Measurements from ENCODE around the gene TRMT2A. TPM values are rescaled to one million over a fixed set of nuclear protein-coding genes. Genes with fewer than 3 reads are reported as not detected.

TRMT2A gene
- total RNA-seq, 2 experiments from 2014 or later, result 97.5 to 118 TPM

- H3K27ac ChIP-seq (ENCODE audit: low read depth, low read length, poor library complexity, severe bottlenecking), result no peak overlapping the region
- POLR2A ChIA-PET, result no interaction called here
Observed at GRCh38 chr22:20114506-20115475, 2.2 kb downstream of the TRMT2A start.

GRCh38 chr22:20113551-20114310, 3.3 kb downstream of the TRMT2A start:
- Histone ChIP-seq H3K9me2 (ENCODE audit: insufficient read depth, low read length) (no peaks in the 10 kb centered on the region), H2AFZ (ENCODE audit: low read length) (no peak overlapping the region), H3K79me2 (ENCODE audit: insufficient read depth, low read depth, low read length) (peaks cover 31% of the 10 kb centered on the region), H3K4me3 (ENCODE audit: low read depth, low read length, poor library complexity, severe bottlenecking) (no peak overlapping the region), H3K4me2 (ENCODE audit: low read length) (no peak overlapping the region), H3K27ac (ENCODE audit: low read depth, low read length, poor library complexity, severe bottlenecking) (no peak overlapping the region), H3K4me1 (ENCODE audit: insufficient read depth, low read length, poor library complexity, severe bottlenecking) (peaks cover 33% of the 10 kb centered on the region), H3K9me3 (ENCODE audit: low read length) (no peaks in the 10 kb centered on the region), H3K36me3 (ENCODE audit: insufficient read depth, low read length) (peaks cover 84% of the 10 kb centered on the region), H4K20me1 (ENCODE audit: insufficient read depth, low read length) (no peaks in the 10 kb centered on the region)
- DNase-seq (ENCODE audit: low spot score), result no peak
- POLR2A ChIA-PET, result no interaction called here
- no peak for TF ChIP-seq EZH2phosphoT487 (IDR thresholded peaks at IDR 0.05; ENCODE audit: borderline replicate concordance, low read depth, low read length)
- TF ChIP-seq CTCF (conservative IDR thresholded peaks at IDR 0.05; ENCODE audit: low read length), result no peak
- intact Hi-C loops (cut with micrococcal nuclease; ENCODE audit: unreplicated experiment), result no loop called here
- CTCF ChIA-PET (ENCODE audit: unreplicated experiment), result no interaction called here
- no TSS peak for BruUV-seq (replicated peaks)

More at GRCh38 chr22:20114506-20115475, 2.2 kb downstream of the TRMT2A start:
- Histone ChIP-seq H2AFZ (ENCODE audit: low read length) (no peak overlapping the region), H3K4me3 (ENCODE audit: low read depth, low read length, poor library complexity, severe bottlenecking) (peak overlapping the region; percentile 98), H3K79me2 (ENCODE audit: insufficient read depth, low read depth, low read length) (peaks cover 42% of the 10 kb centered on the region), H3K9me2 (ENCODE audit: insufficient read depth, low read length) (no peaks in the 10 kb centered on the region), H3K36me3 (ENCODE audit: insufficient read depth, low read length) (peaks cover 84% of the 10 kb centered on the region), H3K4me1 (ENCODE audit: insufficient read depth, low read length, poor library complexity, severe bottlenecking) (peaks cover 44% of the 10 kb centered on the region), H3K9me3 (ENCODE audit: low read length) (no peaks in the 10 kb centered on the region), H4K20me1 (ENCODE audit: insufficient read depth, low read length) (0 out of 2 replicates have a peak, but pooled peaks cover under 1% of the 10 kb centered on the region), H3K4me2 (ENCODE audit: low read length) (peak overlapping the region; percentile 74)
- TF ChIP-seq EZH2phosphoT487 (IDR thresholded peaks at IDR 0.05; ENCODE audit: borderline replicate concordance, low read depth, low read length) (no peak), CTCF (conservative IDR thresholded peaks at IDR 0.05; ENCODE audit: low read length) (no peak)
- DNase-seq (ENCODE audit: low spot score), result no peak
- intact Hi-C loops (cut with micrococcal nuclease; ENCODE audit: unreplicated experiment), result no loop called here
- no TSS peak for BruUV-seq (replicated peaks)
- CTCF ChIA-PET (ENCODE audit: unreplicated experiment), result no interaction called here

Measured in OCI-LY7 (cell line).